Bone marrow (tissue), 2 donors: ENCODE measurements around the gene ZBTB8A.
"Not testable (repeated sequence)": the region's sequence is repeated elsewhere in the genome, so short reads cannot be mapped to it uniquely, and the experiment has no call there.

ENCODE experiments used
- DNase-seq, 2 donors: peaks; one replicate each; lab custom pipeline; 2025; lab: John Stamatoyannopoulos, UW

Gene ZBTB8A

GRCh38 chr1:32619701-32620485 lies 80.7 kb downstream of the ZBTB8A start:
- DNase-seq = no peak

GRCh38 chr1:32622205-32622604 lies 83.0 kb downstream of the ZBTB8A start:
- DNase-seq = no peak

GRCh38 chr1:32622806-32623681 lies 83.8 kb downstream of the ZBTB8A start:
- no peak for DNase-seq

DNA sequence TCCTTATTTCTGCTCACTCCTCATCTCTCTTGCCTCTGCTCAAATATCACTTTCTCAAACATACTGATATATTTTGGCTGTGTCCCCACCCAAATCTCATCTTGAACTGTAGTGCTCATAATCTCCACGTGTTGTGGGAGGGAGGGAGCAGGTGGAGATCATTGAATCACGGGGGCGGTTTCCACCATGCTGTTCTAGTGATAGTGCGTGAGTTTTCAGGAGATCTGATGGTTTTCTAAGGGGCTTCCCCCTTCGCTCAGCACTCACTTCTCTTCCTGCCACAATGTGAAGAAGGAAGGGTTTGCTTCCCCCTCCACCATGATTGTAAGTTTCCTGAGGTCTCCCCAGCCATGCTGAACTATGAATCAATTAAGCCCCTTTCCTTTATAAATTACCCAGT lies 84.5 kb downstream of the ZBTB8A start:
- DNase-seq = peak in 1 of 2 donors; percentile 39

DNA sequence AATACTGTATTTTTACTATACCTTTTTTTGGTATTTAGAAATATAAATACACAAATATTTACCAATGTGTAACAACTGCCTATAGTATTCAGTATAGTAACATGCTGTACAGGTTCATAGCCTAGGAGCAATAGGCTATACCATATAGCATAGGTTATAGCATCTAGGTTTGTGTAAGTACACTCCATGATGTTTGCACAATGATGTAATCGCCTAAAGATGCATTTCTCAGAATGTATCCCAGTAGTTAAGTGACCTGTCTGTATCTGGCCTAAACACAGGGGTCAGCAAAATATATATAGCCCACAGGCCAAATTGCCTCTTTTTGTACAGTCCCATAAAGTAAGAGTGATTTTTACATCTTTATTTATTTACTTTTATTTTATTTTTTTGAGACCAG lies 86.9 kb downstream of the ZBTB8A start:
- DNase-seq = no peak

DNA sequence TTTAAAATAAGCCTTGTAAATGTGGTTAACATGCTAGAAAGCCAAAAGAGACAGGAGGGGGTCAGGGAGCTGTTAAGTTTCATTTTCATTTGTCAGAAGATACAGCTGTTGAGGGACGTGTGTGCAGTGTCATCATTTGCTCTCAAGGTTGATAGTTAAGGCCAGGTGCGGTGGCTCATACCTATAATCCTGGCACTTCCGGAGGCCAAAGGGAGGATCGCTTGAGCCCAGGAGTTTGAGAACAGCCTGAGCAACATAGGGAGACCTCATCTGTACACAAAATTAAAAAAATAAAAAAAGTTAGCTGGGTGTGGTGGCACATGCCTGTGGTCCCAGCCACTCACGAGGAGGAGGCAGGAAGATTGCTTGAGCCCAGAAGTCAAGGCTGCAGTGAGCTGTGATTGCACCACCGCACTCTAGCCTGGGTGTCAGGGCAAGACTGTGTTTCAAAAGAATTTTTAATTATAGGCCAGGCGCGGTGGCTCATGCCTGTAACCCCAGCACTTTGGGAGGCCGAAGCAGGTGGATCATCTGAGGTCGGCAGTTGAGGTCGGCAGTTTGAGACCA lies 88.5 kb downstream of the ZBTB8A start:
- DNase-seq = peak in 1 of 2 donors; percentile 63

- not testable (repeated sequence) for DNase-seq
Measured at GRCh38 chr1:32630173-32630572, 90.9 kb downstream of the ZBTB8A start.

DNA sequence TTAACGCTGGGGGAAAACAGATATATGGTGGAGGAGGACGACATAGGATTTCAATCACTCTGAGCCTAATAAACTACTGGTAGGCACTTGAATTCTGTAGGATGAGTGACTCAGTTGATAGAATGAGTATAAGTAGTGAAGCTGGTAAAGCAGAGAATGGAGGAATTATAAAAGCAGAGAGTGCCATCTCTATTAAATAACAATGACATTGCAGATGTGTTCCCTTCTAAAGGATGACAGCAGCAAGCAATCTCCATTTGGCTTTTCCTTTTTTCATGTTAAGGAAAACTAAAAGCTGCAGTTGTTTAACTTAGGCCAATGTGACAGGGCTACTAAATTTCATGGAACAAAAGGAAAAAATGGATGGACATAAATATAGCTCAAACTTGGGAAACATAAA lies 93.6 kb downstream of the ZBTB8A start:
- DNase-seq = no peak

- no peak for DNase-seq
Measured at GRCh38 chr1:32635508-32636277, 96.5 kb downstream of the ZBTB8A start.

DNA sequence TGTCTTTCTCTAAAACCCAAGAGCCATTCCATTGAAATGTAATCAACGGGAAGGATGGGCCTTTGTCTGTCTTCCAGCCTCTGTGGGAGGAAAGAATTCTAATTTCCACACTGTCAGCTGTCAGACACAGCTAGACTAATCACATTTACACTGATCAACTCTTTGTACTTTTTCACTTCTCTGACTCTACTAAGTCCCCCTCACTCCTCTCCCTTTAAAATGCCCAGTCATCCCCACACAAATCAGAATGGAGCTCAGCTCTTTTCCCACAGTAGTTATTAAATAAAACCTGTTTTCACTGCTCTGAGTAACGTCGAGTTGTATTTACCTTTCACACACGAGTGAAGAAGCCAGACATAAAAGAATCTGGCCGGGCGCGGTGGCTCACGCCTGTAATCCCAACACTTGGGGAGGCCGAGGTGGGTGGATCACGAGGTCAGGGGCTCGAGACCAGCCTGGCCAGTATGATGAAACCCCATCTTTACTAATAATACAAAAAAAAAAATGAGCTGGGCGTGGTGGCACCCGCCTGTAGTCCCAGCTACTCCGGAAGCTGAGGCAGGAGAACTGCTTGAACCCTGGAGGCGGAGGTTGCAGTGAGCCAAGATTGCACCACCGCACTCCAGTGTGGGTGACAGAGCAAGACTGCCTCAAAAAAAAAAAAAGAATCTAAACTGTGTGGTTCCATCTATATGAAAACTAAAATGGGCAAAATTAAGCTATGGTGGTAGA lies 97.9 kb downstream of the ZBTB8A start:
- no peak for DNase-seq

DNA sequence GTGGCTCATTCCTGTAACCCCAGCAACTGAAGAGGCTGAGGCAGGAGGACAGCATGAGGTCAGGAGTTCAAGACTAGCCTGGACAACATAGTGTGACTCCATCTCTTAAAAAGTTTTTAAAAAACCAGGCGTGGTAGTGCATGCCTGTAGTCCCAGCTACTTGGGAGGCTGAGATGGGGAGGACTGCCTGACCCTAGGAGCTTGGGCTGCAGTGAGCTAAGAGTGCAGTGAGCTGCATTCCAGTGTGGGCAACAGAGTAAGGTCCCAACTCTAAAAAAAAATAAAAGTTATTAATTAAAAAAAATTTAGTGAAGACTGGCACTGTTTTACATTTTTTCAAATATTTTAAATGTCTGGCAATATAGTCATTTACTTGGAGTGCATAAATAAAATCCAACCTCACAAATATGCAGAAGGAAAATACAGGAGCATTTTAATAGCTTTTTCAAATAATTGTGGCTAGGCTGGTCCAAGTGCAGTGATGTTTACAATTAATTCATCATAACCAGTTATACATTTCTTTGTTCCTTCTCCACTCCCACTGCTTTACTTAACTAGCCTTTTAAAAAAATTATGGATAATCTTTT lies 100.4 kb downstream of the ZBTB8A start:
- no peak for DNase-seq

GRCh38 chr1:32642292-32642827 lies 103.1 kb downstream of the ZBTB8A start:
- DNase-seq = not testable (repeated sequence)

DNA sequence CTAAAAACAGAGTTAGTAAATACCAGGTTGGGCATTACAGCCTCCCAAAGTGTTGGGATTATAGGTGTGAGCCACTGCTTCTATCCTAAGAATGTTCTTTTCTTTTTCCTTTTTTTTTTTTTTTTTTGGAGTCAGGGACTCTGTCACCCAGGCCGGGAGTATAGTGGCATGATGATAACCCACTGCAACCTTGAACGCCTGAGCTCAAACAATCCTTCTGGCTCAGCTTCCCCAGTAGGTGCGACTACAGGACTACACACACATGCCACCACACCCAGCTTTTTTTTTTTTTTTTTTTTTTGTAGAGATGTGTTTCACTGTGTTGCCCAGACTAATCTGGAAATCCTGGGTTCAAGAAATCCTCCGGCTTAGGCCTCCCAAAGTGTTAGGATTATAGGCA lies 105.2 kb downstream of the ZBTB8A start:
- no peak for DNase-seq

GRCh38 chr1:32647308-32648134 lies 108.3 kb downstream of the ZBTB8A start:
- no peak for DNase-seq

DNA sequence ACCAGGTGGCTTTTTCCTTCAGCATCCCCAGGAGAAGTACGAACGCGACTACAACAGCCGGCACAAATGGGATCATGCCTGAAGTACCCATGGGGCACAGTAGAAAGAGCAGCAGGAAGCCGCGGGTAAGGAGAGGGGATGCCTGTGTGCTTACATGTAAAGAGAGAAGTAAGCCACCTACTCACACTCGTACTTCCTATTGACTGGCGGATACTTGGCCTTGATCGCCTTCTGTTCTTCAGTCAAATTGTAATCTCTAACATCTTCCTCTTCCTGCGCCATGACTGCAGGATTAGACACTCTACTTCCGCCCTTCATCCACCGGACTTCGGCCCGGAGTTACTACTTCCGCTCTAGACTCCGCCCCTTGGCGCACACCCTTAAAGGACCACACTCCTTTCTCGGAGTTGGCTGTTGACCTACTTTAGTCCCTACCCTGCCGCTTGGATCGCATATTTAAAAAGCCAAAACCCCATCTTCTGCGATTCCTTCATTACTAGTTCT lies 111.1 kb downstream of the ZBTB8A start, which contains the start of gene ZBTB8OS:
Gene ZBTB8OS (minus strand): TSS at position 303 of the 504 bp plus-strand sequence. CDS start 21 bp downstream, at position 282.
- peak; percentile 76 to 98 for DNase-seq

DNA sequence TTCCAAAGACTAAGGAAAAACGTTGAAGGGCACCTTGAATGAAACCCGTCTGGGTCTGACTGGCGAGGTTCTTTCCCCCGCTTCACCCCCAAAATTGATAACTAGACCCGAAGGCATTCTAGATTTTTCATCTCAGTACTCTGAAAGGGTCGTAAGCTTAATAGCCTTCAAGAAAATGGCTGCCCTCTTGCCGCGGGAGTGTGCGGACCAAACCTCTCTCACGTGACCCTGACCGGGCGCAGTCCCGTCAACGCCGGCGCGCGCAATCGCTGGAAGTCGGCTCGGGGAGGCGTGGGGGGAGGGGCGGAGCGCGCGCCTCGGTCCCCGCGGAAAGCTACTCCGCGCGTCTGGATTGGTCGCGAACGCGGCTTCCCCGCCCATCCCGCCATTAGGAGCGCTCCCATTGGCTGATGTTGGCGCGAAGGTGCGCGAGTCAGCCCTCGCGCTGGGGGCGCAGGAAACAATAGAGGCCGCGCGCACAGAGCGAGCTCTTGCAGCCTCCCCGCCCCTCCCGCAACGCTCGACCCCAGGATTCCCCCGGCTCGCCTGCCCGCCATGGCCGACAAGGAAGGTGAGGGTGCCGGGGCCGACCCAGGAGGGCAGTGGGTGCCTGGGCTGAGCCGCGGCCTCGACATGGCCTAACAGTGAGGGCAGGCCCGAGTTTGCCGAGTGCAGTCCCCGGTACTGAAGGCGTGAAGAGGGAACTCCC lies 111.7 kb downstream of the ZBTB8A start, which contains the start of gene RBBP4:
Gene RBBP4 (plus strand): TSS at position 457 of the 709 bp plus-strand sequence. CDS start 99 bp downstream, at position 556.
- peak; percentile 89 to 91 for DNase-seq

GRCh38 chr1:32651461-32652073 lies 112.3 kb downstream of the ZBTB8A start:
- no peak for DNase-seq
